ENCODE results near the gene PDCD7. TPM values are rescaled to one million over a fixed set of nuclear protein-coding genes. Genes with fewer than 3 reads are reported as not detected.
A peak's percentile ranks its signal among the peaks of the same experiment; 100 is the strongest.
"Not testable (repeated sequence)": the region's sequence is repeated elsewhere in the genome, so short reads cannot be mapped to it uniquely, and the experiment has no call there.

Gene PDCD7
- total RNA-seq, 1 experiment from 2014 or later = 23.5 TPM

DNA sequence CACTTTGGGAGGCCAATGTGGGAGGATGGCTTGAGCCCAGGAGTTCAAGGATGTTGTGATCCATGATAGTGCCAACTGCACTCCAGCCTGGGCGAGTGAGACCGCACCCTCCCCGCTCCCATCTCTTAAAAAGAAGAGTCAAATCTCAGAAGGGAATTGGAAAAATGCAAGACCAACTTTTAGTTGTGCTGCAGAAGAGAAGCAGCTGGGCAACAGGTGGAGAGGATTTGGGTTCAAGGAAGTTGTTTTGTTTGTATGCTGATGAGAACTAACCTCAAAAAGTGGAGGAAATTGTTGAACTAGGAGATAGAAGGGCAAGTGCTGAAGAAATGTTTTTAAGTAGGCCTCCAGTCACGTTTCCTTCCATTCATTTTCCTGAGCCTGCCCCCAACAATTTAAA lies 12.8 kb upstream of the PDCD7 start:
- peaks cover 8% of the 10 kb centered on the region for H3K36me3 Mint-ChIP-seq
- TF ChIP-seq, protein P1, sequence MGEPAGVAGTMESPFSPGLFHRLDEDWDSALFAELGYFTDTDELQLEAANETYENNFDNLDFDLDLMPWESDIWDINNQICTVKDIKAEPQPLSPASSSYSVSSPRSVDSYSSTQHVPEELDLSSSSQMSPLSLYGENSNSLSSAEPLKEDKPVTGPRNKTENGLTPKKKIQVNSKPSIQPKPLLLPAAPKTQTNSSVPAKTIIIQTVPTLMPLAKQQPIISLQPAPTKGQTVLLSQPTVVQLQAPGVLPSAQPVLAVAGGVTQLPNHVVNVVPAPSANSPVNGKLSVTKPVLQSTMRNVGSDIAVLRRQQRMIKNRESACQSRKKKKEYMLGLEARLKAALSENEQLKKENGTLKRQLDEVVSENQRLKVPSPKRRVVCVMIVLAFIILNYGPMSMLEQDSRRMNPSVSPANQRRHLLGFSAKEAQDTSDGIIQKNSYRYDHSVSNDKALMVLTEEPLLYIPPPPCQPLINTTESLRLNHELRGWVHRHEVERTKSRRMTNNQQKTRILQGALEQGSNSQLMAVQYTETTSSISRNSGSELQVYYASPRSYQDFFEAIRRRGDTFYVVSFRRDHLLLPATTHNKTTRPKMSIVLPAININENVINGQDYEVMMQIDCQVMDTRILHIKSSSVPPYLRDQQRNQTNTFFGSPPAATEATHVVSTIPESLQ (CRISPR knock-in tag; IDR thresholded peaks at IDR 0.05) = no peak
- TF ChIP-seq JUN (CRISPR knock-in tag; IDR thresholded peaks at IDR 0.05) (no peak), IRF2 (CRISPR knock-in tag; IDR thresholded peaks at IDR 0.05; ENCODE audit: borderline replicate concordance, low read depth) (no peak), CREB1 (CRISPR knock-in tag; IDR thresholded peaks at IDR 0.05) (no peak), NFYB (CRISPR knock-in tag; conservative IDR thresholded peaks at IDR 0.05; ENCODE audit: low read depth) (no peak), FOXP1 (CRISPR knock-in tag; IDR thresholded peaks at IDR 0.05; ENCODE audit: borderline replicate concordance) (no peak), SOX15 (CRISPR knock-in tag; IDR thresholded peaks at IDR 0.05) (no peak), ZNF219 (CRISPR knock-in tag; IDR thresholded peaks at IDR 0.05; ENCODE audit: borderline replicate concordance) (no peak), NFATC4 (CRISPR knock-in tag; IDR thresholded peaks at IDR 0.05) (no peak)
- TF ChIP-seq, protein P2, sequence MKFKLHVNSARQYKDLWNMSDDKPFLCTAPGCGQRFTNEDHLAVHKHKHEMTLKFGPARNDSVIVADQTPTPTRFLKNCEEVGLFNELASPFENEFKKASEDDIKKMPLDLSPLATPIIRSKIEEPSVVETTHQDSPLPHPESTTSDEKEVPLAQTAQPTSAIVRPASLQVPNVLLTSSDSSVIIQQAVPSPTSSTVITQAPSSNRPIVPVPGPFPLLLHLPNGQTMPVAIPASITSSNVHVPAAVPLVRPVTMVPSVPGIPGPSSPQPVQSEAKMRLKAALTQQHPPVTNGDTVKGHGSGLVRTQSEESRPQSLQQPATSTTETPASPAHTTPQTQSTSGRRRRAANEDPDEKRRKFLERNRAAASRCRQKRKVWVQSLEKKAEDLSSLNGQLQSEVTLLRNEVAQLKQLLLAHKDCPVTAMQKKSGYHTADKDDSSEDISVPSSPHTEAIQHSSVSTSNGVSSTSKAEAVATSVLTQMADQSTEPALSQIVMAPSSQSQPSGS (CRISPR knock-in tag; IDR thresholded peaks at IDR 0.05; ENCODE audit: borderline replicate concordance, low read depth) = no peak
- no peaks in the 10 kb centered on the region for H3K27me3 Mint-ChIP-seq (ENCODE audit: low read depth)
- POLR2A ChIA-PET = no interaction called here
- DNase-seq (ENCODE audit: low spot score) = no peak
- H3K9me3 Mint-ChIP-seq = no peaks in the 10 kb centered on the region
- CTCF ChIA-PET = no interaction called here
- no peak for ATAC-seq
- H3K4me3 Mint-ChIP-seq = no peak overlapping the region
- no peaks in the 10 kb centered on the region; the same call in 1 of the 2 replicates for H3K4me1 Mint-ChIP-seq
- H3K27ac Mint-ChIP-seq = peak overlapping the region; percentile 14; the same call in 1 of the 2 replicates

DNA sequence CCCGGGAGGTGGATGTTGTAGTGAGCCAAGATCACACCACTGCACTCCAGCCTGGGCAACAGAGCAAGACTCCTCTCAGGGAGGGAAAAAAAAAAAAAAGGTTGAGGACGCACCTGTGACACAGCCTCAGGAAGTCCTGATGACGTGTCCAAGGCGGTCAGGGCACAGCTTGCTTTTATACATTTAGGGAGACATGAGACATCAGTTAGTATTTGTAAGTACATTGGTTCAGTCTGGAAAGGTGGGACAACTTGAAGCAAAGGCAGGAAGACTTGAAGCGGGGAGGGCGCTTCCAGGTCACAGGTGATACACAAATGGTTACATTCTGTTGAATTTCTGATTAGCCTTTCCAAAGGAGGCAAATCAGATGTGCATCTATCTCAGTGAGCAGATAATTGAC lies 5.0 kb upstream of the PDCD7 start:
- peaks cover 38% of the 10 kb centered on the region for H3K9me3 Mint-ChIP-seq
- POLR2A ChIA-PET = interaction anchor here (0.6 to 0.7 kb wide), 2 partner anchors 10 to 162 kb away, joined by 4 to 7 read pairs; no protein-coding TSS in a partner anchor

DNA sequence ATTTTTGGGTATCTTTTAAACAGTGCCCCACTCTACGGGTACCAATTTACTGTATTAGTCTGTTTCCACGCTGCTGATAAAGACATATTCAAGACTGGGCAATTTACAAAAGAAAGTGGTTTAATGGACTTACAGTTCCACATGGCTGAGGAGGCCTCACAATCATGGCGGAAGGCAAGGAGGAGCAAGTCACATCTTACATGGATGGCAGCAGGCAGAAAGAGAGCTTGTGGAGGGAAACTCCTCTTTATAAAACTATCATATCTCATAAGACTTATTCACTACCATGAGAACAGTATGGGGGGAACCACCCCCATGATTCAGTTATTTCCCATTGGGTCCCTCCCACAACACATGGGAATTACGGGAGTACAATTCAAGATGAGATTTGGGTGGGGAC lies 4.3 kb upstream of the PDCD7 start:
- H3K4me1 Mint-ChIP-seq; H3K27ac Mint-ChIP-seq; CTCF ChIA-PET; DNase-seq (ENCODE audit: low spot score); H3K4me3 Mint-ChIP-seq; ATAC-seq: not testable (repeated sequence)
- peaks cover 19% of the 10 kb centered on the region for H3K27me3 Mint-ChIP-seq (ENCODE audit: low read depth)
- H3K9me3 Mint-ChIP-seq = peaks cover 38% of the 10 kb centered on the region
- POLR2A ChIA-PET = interaction anchor here (0.7 kb wide), 1 partner anchor 11 kb away, joined by 4 read pairs; no protein-coding TSS in a partner anchor
- H3K36me3 Mint-ChIP-seq = peaks cover 37% of the 10 kb centered on the region

More for the DNA sequence above, 5.0 kb upstream of the PDCD7 start:
- not testable (repeated sequence) for H3K4me1 Mint-ChIP-seq; ATAC-seq; H3K27ac Mint-ChIP-seq; DNase-seq (ENCODE audit: low spot score); H3K4me3 Mint-ChIP-seq
- peaks cover 37% of the 10 kb centered on the region for H3K36me3 Mint-ChIP-seq
- H3K27me3 Mint-ChIP-seq (ENCODE audit: low read depth) = peaks cover 19% of the 10 kb centered on the region
- CTCF ChIA-PET = interaction anchor here (0.7 to 0.8 kb wide), 2 partner anchors 36 to 52 kb away, joined by 3 to 4 read pairs; no protein-coding TSS in a partner anchor

DNA sequence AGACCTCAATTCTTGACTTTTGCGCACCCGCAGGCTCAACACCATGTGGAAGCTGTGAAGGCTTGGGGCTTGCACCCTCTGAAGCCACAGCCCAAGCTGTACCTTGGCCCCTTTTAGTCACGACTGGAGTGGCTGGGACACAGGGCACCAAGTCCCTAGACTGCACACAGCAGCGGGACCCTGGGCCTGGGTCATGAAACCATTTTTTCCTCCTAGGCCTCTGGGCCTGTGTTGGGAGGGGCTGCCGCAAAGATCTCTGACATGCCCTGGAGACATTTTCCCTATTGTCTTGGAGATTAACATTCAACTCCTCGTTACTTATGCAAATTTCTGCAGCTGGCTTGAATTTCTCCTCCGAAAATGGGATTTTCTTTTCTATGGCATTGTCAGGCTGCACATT lies 3.5 kb upstream of the PDCD7 start:
- H3K4me3 Mint-ChIP-seq; DNase-seq (ENCODE audit: low spot score); CTCF ChIA-PET; H3K27ac Mint-ChIP-seq; POLR2A ChIA-PET; H3K4me1 Mint-ChIP-seq; ATAC-seq: not testable (repeated sequence)
- peaks cover 37% of the 10 kb centered on the region for H3K36me3 Mint-ChIP-seq
- H3K9me3 Mint-ChIP-seq = peaks cover 38% of the 10 kb centered on the region
- peaks cover 19% of the 10 kb centered on the region for H3K27me3 Mint-ChIP-seq (ENCODE audit: low read depth)

DNA sequence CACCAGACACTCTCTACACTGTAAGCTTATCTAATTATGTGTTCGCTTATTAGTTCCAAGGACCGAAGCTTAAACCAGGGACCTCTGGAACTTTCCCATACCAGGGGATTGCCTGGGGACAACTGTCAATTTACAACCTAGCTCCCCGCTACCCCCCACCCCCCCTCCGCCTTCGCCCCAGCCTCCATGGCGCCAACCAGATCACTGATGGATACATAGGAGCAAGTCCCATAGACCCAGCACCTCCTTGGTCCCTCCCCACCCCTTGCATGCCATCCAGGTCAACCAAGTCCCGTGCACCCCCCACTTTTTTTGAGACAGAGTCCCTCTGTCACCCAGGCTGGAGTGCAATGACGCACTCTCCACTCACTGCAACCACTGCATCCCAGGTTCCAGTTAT lies 930 bp upstream of the PDCD7 start:
- CTCF ChIA-PET = interaction anchor here (0.9 to 1.1 kb wide), 2 partner anchors 33 to 58 kb away, joined by 3 read pairs; partner anchors contain the start of gene KBTBD13
- Mint-ChIP-seq H3K36me3 (peaks cover 43% of the 10 kb centered on the region), H3K27ac (no peak overlapping the region), H3K4me3 (peak overlapping the region; percentile 92), H3K27me3 (ENCODE audit: low read depth) (peaks cover 18% of the 10 kb centered on the region), H3K9me3 (peaks cover 35% of the 10 kb centered on the region), H3K4me1 (peaks cover 16% of the 10 kb centered on the region)
- no peak for DNase-seq (ENCODE audit: low spot score)
- no peak for ATAC-seq
- POLR2A ChIA-PET = no interaction called here
- no peak for TF ChIP-seq ESRRA (CRISPR knock-in tag; IDR thresholded peaks at IDR 0.05; ENCODE audit: borderline replicate concordance)
- TF ChIP-seq, protein P3, sequence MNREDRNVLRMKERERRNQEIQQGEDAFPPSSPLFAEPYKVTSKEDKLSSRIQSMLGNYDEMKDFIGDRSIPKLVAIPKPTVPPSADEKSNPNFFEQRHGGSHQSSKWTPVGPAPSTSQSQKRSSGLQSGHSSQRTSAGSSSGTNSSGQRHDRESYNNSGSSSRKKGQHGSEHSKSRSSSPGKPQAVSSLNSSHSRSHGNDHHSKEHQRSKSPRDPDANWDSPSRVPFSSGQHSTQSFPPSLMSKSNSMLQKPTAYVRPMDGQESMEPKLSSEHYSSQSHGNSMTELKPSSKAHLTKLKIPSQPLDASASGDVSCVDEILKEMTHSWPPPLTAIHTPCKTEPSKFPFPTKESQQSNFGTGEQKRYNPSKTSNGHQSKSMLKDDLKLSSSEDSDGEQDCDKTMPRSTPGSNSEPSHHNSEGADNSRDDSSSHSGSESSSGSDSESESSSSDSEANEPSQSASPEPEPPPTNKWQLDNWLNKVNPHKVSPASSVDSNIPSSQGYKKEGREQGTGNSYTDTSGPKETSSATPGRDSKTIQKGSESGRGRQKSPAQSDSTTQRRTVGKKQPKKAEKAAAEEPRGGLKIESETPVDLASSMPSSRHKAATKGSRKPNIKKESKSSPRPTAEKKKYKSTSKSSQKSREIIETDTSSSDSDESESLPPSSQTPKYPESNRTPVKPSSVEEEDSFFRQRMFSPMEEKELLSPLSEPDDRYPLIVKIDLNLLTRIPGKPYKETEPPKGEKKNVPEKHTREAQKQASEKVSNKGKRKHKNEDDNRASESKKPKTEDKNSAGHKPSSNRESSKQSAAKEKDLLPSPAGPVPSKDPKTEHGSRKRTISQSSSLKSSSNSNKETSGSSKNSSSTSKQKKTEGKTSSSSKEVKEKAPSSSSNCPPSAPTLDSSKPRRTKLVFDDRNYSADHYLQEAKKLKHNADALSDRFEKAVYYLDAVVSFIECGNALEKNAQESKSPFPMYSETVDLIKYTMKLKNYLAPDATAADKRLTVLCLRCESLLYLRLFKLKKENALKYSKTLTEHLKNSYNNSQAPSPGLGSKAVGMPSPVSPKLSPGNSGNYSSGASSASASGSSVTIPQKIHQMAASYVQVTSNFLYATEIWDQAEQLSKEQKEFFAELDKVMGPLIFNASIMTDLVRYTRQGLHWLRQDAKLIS (CRISPR knock-in tag; IDR thresholded peaks at IDR 0.05; ENCODE audit: borderline replicate concordance) = no peak
- TF ChIP-seq, protein P4, sequence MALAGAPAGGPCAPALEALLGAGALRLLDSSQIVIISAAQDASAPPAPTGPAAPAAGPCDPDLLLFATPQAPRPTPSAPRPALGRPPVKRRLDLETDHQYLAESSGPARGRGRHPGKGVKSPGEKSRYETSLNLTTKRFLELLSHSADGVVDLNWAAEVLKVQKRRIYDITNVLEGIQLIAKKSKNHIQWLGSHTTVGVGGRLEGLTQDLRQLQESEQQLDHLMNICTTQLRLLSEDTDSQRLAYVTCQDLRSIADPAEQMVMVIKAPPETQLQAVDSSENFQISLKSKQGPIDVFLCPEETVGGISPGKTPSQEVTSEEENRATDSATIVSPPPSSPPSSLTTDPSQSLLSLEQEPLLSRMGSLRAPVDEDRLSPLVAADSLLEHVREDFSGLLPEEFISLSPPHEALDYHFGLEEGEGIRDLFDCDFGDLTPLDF (CRISPR knock-in tag; IDR thresholded peaks at IDR 0.05) = no peak
- no peak for TF ChIP-seq GRHL2 (CRISPR knock-in tag; IDR thresholded peaks at IDR 0.05; ENCODE audit: insufficient replicate concordance, severe bottlenecking)
- no peak for TF ChIP-seq NFATC4 (CRISPR knock-in tag; IDR thresholded peaks at IDR 0.05)
- no peak for TF ChIP-seq ETV6 (CRISPR knock-in tag; IDR thresholded peaks at IDR 0.05)
